Measurements from ENCODE around the gene UBE2L3.
"Not testable (repeated sequence)": the region's sequence is repeated elsewhere in the genome, so short reads cannot be mapped to it uniquely, and the experiment has no call there.

UBE2L3 gene

GRCh38 chr22:21629255-21630149, 62.0 kb downstream of the UBE2L3 start, which contains the start of gene YDJC:
Gene YDJC, minus strand, starts transcription at chr22:21630022. Its CDS starts 8 bp downstream, at chr22:21630014.
- DNase-seq, result peak; percentile 94

- no peak for DNase-seq
Measured at GRCh38 chr22:21631025-21631424, 63.5 kb downstream of the UBE2L3 start.

GRCh38 chr22:21632237-21632895, 64.9 kb downstream of the UBE2L3 start, which contains the start of gene CCDC116:
Gene CCDC116, plus strand, starts transcription at chr22:21632760. Its CDS starts 422 bp downstream, at chr22:21633182.
- peak; percentile 65 for DNase-seq

GRCh38 chr22:21632931-21633330, 65.4 kb downstream of the UBE2L3 start:
- no peak for DNase-seq

GRCh38 chr22:21633481-21633880, 66.0 kb downstream of the UBE2L3 start:
- DNase-seq, result no peak

- DNase-seq, result no peak
Measured at GRCh38 chr22:21634081-21634480, 66.6 kb downstream of the UBE2L3 start.

- DNase-seq, result no peak
Measured at GRCh38 chr22:21634844-21635243, 67.3 kb downstream of the UBE2L3 start.

- no peak for DNase-seq
Measured at GRCh38 chr22:21635771-21636510, 68.4 kb downstream of the UBE2L3 start.

GRCh38 chr22:21636629-21637218, 69.2 kb downstream of the UBE2L3 start:
- DNase-seq, result no peak

GRCh38 chr22:21637450-21637849, 69.9 kb downstream of the UBE2L3 start:
- DNase-seq, result not testable (repeated sequence)

- DNase-seq, result no peak
Measured at GRCh38 chr22:21639359-21639758, 71.8 kb downstream of the UBE2L3 start.

GRCh38 chr22:21640810-21641209, 73.3 kb downstream of the UBE2L3 start:
- DNase-seq, result no peak

- DNase-seq, result no peak
Measured at GRCh38 chr22:21641417-21641788, 73.9 kb downstream of the UBE2L3 start.

- peak; percentile 99 for DNase-seq
Measured at GRCh38 chr22:21641789-21642583, 74.5 kb downstream of the UBE2L3 start, which contains the start of gene SDF2L1. Gene SDF2L1, plus strand, starts transcription at chr22:21642302. Its CDS starts 35 bp downstream, at chr22:21642337.

- DNase-seq, result peak; percentile 60
Measured at GRCh38 chr22:21642584-21643448, 75.3 kb downstream of the UBE2L3 start.

GRCh38 chr22:21643533-21644357, 76.2 kb downstream of the UBE2L3 start:
- no peak for DNase-seq

- not testable (repeated sequence) for DNase-seq
Measured at GRCh38 chr22:21645513-21645912, 78.0 kb downstream of the UBE2L3 start.

GRCh38 chr22:21646608-21647590, 79.4 kb downstream of the UBE2L3 start:
- peak; percentile 79 for DNase-seq

- DNase-seq, result no peak
Measured at GRCh38 chr22:21650280-21650679, 82.8 kb downstream of the UBE2L3 start.

Data from stimulated activated CD4-positive, alpha-beta T cell treated with anti-CD3 and anti-CD28 coated beads, Interleukin-1b, Interleukin-23, amount 100 ng/mL, for 48 hours (primary cell).